K562 (cell line): ENCODE measurements around the gene HLA-DPA1. TPM values are rescaled to one million over a fixed set of nuclear protein-coding genes. Genes with fewer than 3 reads are reported as not detected.

Source experiments
- ATAC-seq: fragments of 200-7000 bp; cut with Tn5 transposase; 3 replicates; pipeline ENCODE4 v1.9.1; 2020; ENCODE audit warnings: moderate library complexity
- BruUV-seq: library from RNA; stranded (reverse); fragments of 400-500 nt; replicated peaks from 2 replicates; lab custom pipeline; 2021; lab: Mats Ljungman, UMichigan
- CTCF ChIA-PET: fragments of 300-600 bp; formaldehyde crosslinking; extraction: SDS; loops from one replicate; lab custom pipeline; 2021; ENCODE audit warnings: low intra/inter-chr PET ratio; lab: Yijun Ruan, JAX
- POLR2A ChIA-PET: fragments of 300-600, 350-650 bp; sonication (Branson Sonifier 250); formaldehyde crosslinking; extraction: SDS; loops from one replicate; lab custom pipeline; 2021; ENCODE audit warnings: antibody characterized with exemption, inconsistent platforms; lab: Yijun Ruan, JAX
- DNase-seq, 4 experiments: peaks; one replicate each; pipeline versions ENCODE4 v3.0.0 to v3.0.0-alpha.2; 2011 to 2018; ENCODE audit warnings: low spot score in 3 of 4, mixed read lengths in 3 of 4; ENCODE audit errors: extremely low read depth in 1 of 4
- FAIRE-seq: peaks from 2 replicates; lab custom pipeline; 2011; peaks lifted over from hg19 to GRCh38; lab: Jason Lieb, UNC
- H2AFZ ChIP-seq: 2 replicates; pipeline ENCODE4 v1.6.0; 2011; ENCODE audit warnings: low read depth, low read length, control low read depth, inconsistent platforms
- H3K27ac ChIP-seq: fragments of 200-600 bp; 3 replicates; pipeline ENCODE4 v1.8.0; 2011; ENCODE audit warnings: low read depth, mild to moderate bottlenecking, control low read depth, inconsistent platforms, low read length, moderate library complexity, mixed read lengths; ENCODE audit errors: extremely low read depth
- H3K27me3 ChIP-seq, 2 experiments: fragments of 300-600 bp in 1 of 2; 2 replicates in 1 of 2; 3 replicates in 1 of 2; pipeline versions ENCODE4 v1.6.0 to v1.8.0; 2011; ENCODE audit warnings: inconsistent platforms in 2 of 2, low read length in 2 of 2, mild to moderate bottlenecking in 1 of 2, mixed read lengths in 1 of 2, moderate library complexity in 1 of 2; ENCODE audit not compliant: control insufficient read depth in 2 of 2, insufficient read depth in 2 of 2
- H3K36me3 ChIP-seq: fragments of 300-600 bp; 3 replicates; pipeline ENCODE4 v1.8.0; 2011; ENCODE audit warnings: mild to moderate bottlenecking, low read length, inconsistent platforms; ENCODE audit not compliant: control insufficient read depth, insufficient read depth
- H3K4me1 ChIP-seq, 2 experiments: fragments of 200-600 bp in 1 of 2; replicated peaks in 1 of 2; 2 replicates in 1 of 2; 3 replicates in 1 of 2; pipeline versions ENCODE4 v1.5.1 to v1.8.0; 2011; ENCODE audit warnings: inconsistent platforms in 2 of 2, low read length in 2 of 2, mild to moderate bottlenecking in 1 of 2, mixed read lengths in 1 of 2, moderate library complexity in 1 of 2; ENCODE audit not compliant: control insufficient read depth in 2 of 2, insufficient read depth in 2 of 2
- H3K4me2 ChIP-seq: 2 replicates; pipeline ENCODE4 v1.6.1; 2011; ENCODE audit warnings: low read length, control low read depth, inconsistent platforms, mixed read lengths; ENCODE audit not compliant: insufficient read depth
- H3K4me3 ChIP-seq: fragments of 200-600 bp; sonication (generic), shearing (Covaris generic); 2 replicates; pipeline ENCODE4 v1.5.1; 2016; ENCODE audit warnings: control low read depth, inconsistent platforms
- H3K79me2 ChIP-seq: fragments of 200-600 bp; 3 replicates; pipeline ENCODE4 v1.8.0; 2011; ENCODE audit warnings: low read length, inconsistent platforms; ENCODE audit not compliant: control insufficient read depth, insufficient read depth
- H3K9ac ChIP-seq, 2 experiments: 2 replicates each; pipeline versions ENCODE4 v1.6.0 to v1.6.1; 2011; ENCODE audit warnings: low read depth in 2 of 2, low read length in 2 of 2, control low read depth in 1 of 2, inconsistent platforms in 1 of 2, mild to moderate bottlenecking in 1 of 2, mixed read lengths in 1 of 2; ENCODE audit not compliant: insufficient read depth in 1 of 2
- H3K9me1 ChIP-seq: one replicate; pipeline ENCODE4 v1.6.0; 2011; ENCODE audit warnings: inconsistent platforms, mild to moderate bottlenecking, low read length, moderate library complexity; ENCODE audit not compliant: control insufficient read depth, insufficient read depth
- H3K9me3 ChIP-seq: replicated peaks from 2 replicates; pipeline ENCODE4 v1.5.1; 2011; ENCODE audit warnings: low read depth, low read length, inconsistent platforms; ENCODE audit not compliant: control insufficient read depth, insufficient read depth
- H4K20me1 ChIP-seq: replicated peaks from 2 replicates; pipeline ENCODE4 v1.6.1; 2011; ENCODE audit warnings: low read length, inconsistent platforms, mixed read lengths; ENCODE audit not compliant: control insufficient read depth, insufficient read depth
- C11orf30 ChIP-seq: fragments of 450-650 bp; IDR thresholded peaks from 2 replicates; pipeline ENCODE4 v1.6.1; 2016; ENCODE audit warnings: low read depth, mild to moderate bottlenecking
- CC2D1A ChIP-seq: fragments of 450-650 bp; IDR thresholded peaks from 2 replicates; pipeline ENCODE4 v1.6.1; 2017; ENCODE audit warnings: mild to moderate bottlenecking
- KDM4B ChIP-seq, 2 experiments: fragments of 450-650 bp in 1 of 2; sonication (generic) in 1 of 2; IDR thresholded peaks; 2 replicates each; pipeline ENCODE4 v1.6.1; 2016 to 2017; ENCODE audit warnings: borderline replicate concordance in 2 of 2, antibody characterized with exemption in 1 of 2, low read depth in 1 of 2, mild to moderate bottlenecking in 1 of 2
- LEF1 ChIP-seq: fragments of 450-650 bp; IDR thresholded peaks from 2 replicates; pipeline ENCODE4 v1.6.1; 2016; ENCODE audit warnings: mild to moderate bottlenecking
- MAFG ChIP-seq: fragments of 450-650 bp; conservative IDR thresholded peaks from 2 replicates; pipeline ENCODE4 v1.6.1; 2016; ENCODE audit warnings: missing genetic modification characterization, missing compliant biosample characterization
- MCM5 ChIP-seq: fragments of 450-650 bp; IDR thresholded peaks from 2 replicates; pipeline ENCODE4 v1.6.1; 2016; ENCODE audit warnings: low read depth
- NFE2 ChIP-seq: IDR thresholded peaks from 2 replicates; pipeline ENCODE4 v1.6.1; 2014; ENCODE audit warnings: antibody characterized with exemption, low read depth
- TOE1 ChIP-seq, 2 experiments: fragments of 450-650 bp in 1 of 2; sonication (generic) in 1 of 2; formaldehyde crosslinking in 1 of 2; IDR thresholded peaks; 2 replicates each; pipeline versions ENCODE4 v1.7.1 to v1.8.0; 2016 to 2022; ENCODE audit warnings: borderline replicate concordance in 2 of 2, mild to moderate bottlenecking in 2 of 2, antibody characterized with exemption in 1 of 2, inconsistent platforms in 1 of 2, low read depth in 1 of 2, missing genetic modification reagents in 1 of 2, moderate library complexity in 1 of 2
- ZNF146 ChIP-seq: IDR thresholded peaks from one replicate; pipeline ENCODE4 v1.6.1; 2018; ENCODE audit warnings: missing compliant biosample characterization; ENCODE audit not compliant: unreplicated experiment
- ZNF316 ChIP-seq: fragments of 450-650 bp; IDR thresholded peaks from 2 replicates; pipeline ENCODE4 v1.6.1; 2016
- WGBS: fragments of 100-300 bp; shearing (Covaris generic); methylation state at CpG from one replicate; pipeline ENCODE4 v1.1.6; 2016; ENCODE audit warnings: low coverage, mixed read lengths; ENCODE audit not compliant: insufficient coverage; ENCODE audit errors: missing lambda C conversion rate; 5-methylcytosine and 5-hydroxymethylcytosine counted together
- in situ Hi-C: fragments of 300-500 bp; cut with MboI; formaldehyde crosslinking; loops from 4 replicates; pipeline ENCODE4 v1.15.0; 2018; ENCODE audit warnings: inconsistent platforms, mixed read lengths
- intact Hi-C: fragments of 100-400 bp; cut with micrococcal nuclease; formaldehyde crosslinking; loops from 2 replicates; pipeline ENCODE4 v1.14.2; 2022
- polyA plus RNA-seq, 8 experiments: library from polyadenylated mRNA; depleted of rRNA in 4 of 8; stranded (reverse) in 5 of 8; unstranded in 3 of 8; fragments of >200 nt; fragmentation: Nextera tagmentation in 2 of 8; fragmentation: Illumina TruSeq in 1 of 8; extraction: Ambion mirVana in 2 of 8; extraction: Trizol in 1 of 8; gene quantifications; 2 replicates each; pipeline versions ENCODE4 v1.2.1 to v1.2.3, GENCODE V29; 2011 to 2014; ENCODE audit warnings: inconsistent platforms in 1 of 8, missing spikeins in 1 of 8
- total RNA-seq, 7 experiments: library from RNA; depleted of rRNA in 6 of 7; stranded (reverse); fragments of >200 nt in 6 of 7; fragmentation: Illumina TruSeq in 2 of 7; extraction: Trizol in 2 of 7; gene quantifications; 2 replicates each; pipeline versions ENCODE4 v1.2.1 to v1.2.3, GENCODE V29; 2011 to 2021; ENCODE audit warnings: low replicate concordance in 1 of 7

HLA-DPA1 gene
- total and polyA plus RNA-seq, 9 of the 15 experiments (the other 6 are each of a cell fraction or from before 2014, with no cell fraction given): 0.23 to 0.93 (median 0.55) TPM

- TF ChIP-seq ZNF146 (CRISPR knock-in tag): no peak
These were observed 7.0 kb upstream of the HLA-DPA1 start (continued) for GRCh38 chr6:33080127-33081089.

- WGBS: 5% methylated on average over 4 of the region's 4 CpGs
- Histone ChIP-seq H4K20me1 (no peaks in the 10 kb centered on the region), H3K27me3 (peaks cover 29 to 49% of the 10 kb centered on the region in 2 experiments), H3K4me2 (no peak overlapping the region), H3K9me3 (no peaks in the 10 kb centered on the region), H3K4me3 (no peak overlapping the region), H3K9me1 (no peaks in the 10 kb centered on the region), H3K4me1 (peaks cover 0 to 6% of the 10 kb centered on the region in 2 experiments; a peak in 2 of 5 replicates), H3K36me3 (no peaks in the 10 kb centered on the region), H3K9ac (no peak overlapping the region), H2AFZ (no peak overlapping the region), H3K27ac (no peak overlapping the region), H3K79me2 (no peaks in the 10 kb centered on the region)
- intact Hi-C loops: no loop called here
- in situ Hi-C loops: no loop called here
- peak; percentile 6 for FAIRE-seq
- TF ChIP-seq KDM4B (IDR thresholded peaks at IDR 0.05; ENCODE audit: borderline replicate concordance in 2 of 2, low read depth in 1 of 2) (no peak), ZNF316 (peak; percentile 68), LEF1 (no peak), MCM5 (no peak), TOE1 (IDR thresholded peaks at IDR 0.05; ENCODE audit: borderline replicate concordance) (no peak), TOE1 (CRISPR knock-in tag; IDR thresholded peaks at IDR 0.05; ENCODE audit: borderline replicate concordance, low read depth) (no peak), C11orf30 (peak; percentile 56; the same call in 1 of the 2 replicates), NFE2 (peak; percentile 33; the same call in 1 of the 2 replicates), CC2D1A (no peak), MAFG (peak; percentile 75)
- POLR2A ChIA-PET: interaction anchor here (0.6 kb wide), 1 partner anchor 18 kb away, joined by 3 read pairs; no protein-coding TSS in a partner anchor
- DNase-seq: no peak
- BruUV-seq: no TSS peak
- CTCF ChIA-PET: no interaction called here
- no peak for ATAC-seq
These were observed 6.1 kb upstream of the HLA-DPA1 start for GRCh38 chr6:33079580-33079979.
